Neural progenitor cell (in vitro differentiated cells): Measurements from ENCODE around the gene GATAD2A. TPM values are rescaled to one million over a fixed set of nuclear protein-coding genes. Genes with fewer than 3 reads are reported as not detected.
A peak's percentile ranks its signal among the peaks of the same experiment; 100 is the strongest.

ENCODE experiments used
- DNase-seq: peaks from one replicate; pipeline ENCODE4 v3.0.0-alpha.2; 2016; ENCODE audit warnings: low spot score
- H2AFZ ChIP-seq: fragments of 200-600 bp; sonication (generic); replicated peaks from 2 replicates; pipeline ENCODE4 v1.6.1; 2016; ENCODE audit warnings: antibody characterized with exemption
- H3F3A ChIP-seq: fragments of 200-600 bp; sonication (generic); 2 replicates; pipeline ENCODE4 v1.6.1; 2016; ENCODE audit warnings: antibody characterized with exemption, low read depth
- H3K27ac ChIP-seq: fragments of 200-600 bp; sonication (generic); 2 replicates; pipeline ENCODE4 v1.5.1; 2016; ENCODE audit warnings: mild to moderate bottlenecking
- H3K27me3 ChIP-seq: fragments of 200-600 bp; sonication (generic); 2 replicates; pipeline ENCODE4 v1.6.1; 2016; ENCODE audit warnings: mild to moderate bottlenecking, moderate library complexity
- H3K36me3 ChIP-seq: fragments of 200-600 bp; sonication (generic); 2 replicates; pipeline ENCODE4 v1.5.1; 2016
- H3K4me1 ChIP-seq: fragments of 200-600 bp; sonication (generic); 2 replicates; pipeline ENCODE4 v1.6.1; 2016; ENCODE audit warnings: mixed run types
- H3K4me2 ChIP-seq: fragments of 200-600 bp; sonication (generic); 2 replicates; pipeline ENCODE4 v1.6.1; 2016
- H3K4me3 ChIP-seq: fragments of 200-600 bp; sonication (generic); 2 replicates; pipeline ENCODE4 v1.5.1; 2016
- H3K79me2 ChIP-seq: fragments of 200-600 bp; sonication (generic); 2 replicates; pipeline ENCODE4 v1.6.1; 2016; ENCODE audit warnings: low read depth
- H3K9ac ChIP-seq: fragments of 200-600 bp; sonication (generic); 2 replicates; pipeline ENCODE4 v1.6.1; 2016
- H3K9me3 ChIP-seq: fragments of 200-600 bp; sonication (generic); 2 replicates; pipeline ENCODE4 v1.5.1; 2016; ENCODE audit warnings: low read depth
- H4K20me1 ChIP-seq: fragments of 200-600 bp; sonication (generic); 2 replicates; pipeline ENCODE4 v1.6.1; 2016; ENCODE audit warnings: low read depth
- H3K27ac Mint-ChIP-seq: 3 replicates; pipeline ENCODE4 v1.8.0; 2021; ENCODE audit warnings: mixed read lengths
- H3K27me3 Mint-ChIP-seq: 2 replicates; pipeline ENCODE4 v1.8.0; 2022; ENCODE audit warnings: low read depth, mild to moderate bottlenecking, inconsistent platforms, moderate library complexity, mixed read lengths; ENCODE audit not compliant: insufficient read depth
- H3K36me3 Mint-ChIP-seq: 3 replicates; pipeline ENCODE4 v1.8.0; 2021; ENCODE audit warnings: mixed read lengths
- H3K4me1 Mint-ChIP-seq: 3 replicates; pipeline ENCODE4 v1.8.0; 2021; ENCODE audit warnings: mixed read lengths
- H3K4me3 Mint-ChIP-seq: 3 replicates; pipeline ENCODE4 v1.8.0; 2021; ENCODE audit warnings: mild to moderate bottlenecking, moderate library complexity, mixed read lengths
- H3K9me3 Mint-ChIP-seq: 3 replicates; pipeline ENCODE4 v1.8.0; 2020; ENCODE audit warnings: mixed read lengths
- CTCF ChIP-seq: fragments of 200-600 bp; sonication (generic); IDR thresholded peaks from 2 replicates; pipeline ENCODE4 v1.5.1; 2017; ENCODE audit warnings: antibody characterized with exemption, mild to moderate bottlenecking
- EZH2 ChIP-seq: fragments of 200-600 bp; sonication (generic); IDR thresholded peaks from 2 replicates; pipeline ENCODE4 v1.6.1; 2017; ENCODE audit warnings: antibody characterized with exemption, mild to moderate bottlenecking, moderate library complexity
- EZH2phosphoT487 ChIP-seq: fragments of 200-600 bp; sonication (generic); IDR thresholded peaks from 2 replicates; pipeline ENCODE4 v1.6.1; 2017; ENCODE audit warnings: antibody characterized with exemption
- total RNA-seq: library from RNA; depleted of rRNA; stranded (reverse); fragments of >200 nt; gene quantifications from 2 replicates; pipeline ENCODE4 v1.2.3, GENCODE V29; 2015; ENCODE audit warnings: low replicate concordance

The GATAD2A gene
- total RNA-seq, 1 donor from 2014 or later = 37.9 TPM

GRCh38 chr19:19540715-19541515 is 135.4 kb downstream of the GATAD2A start:
- H3K27ac Mint-ChIP-seq = no peak overlapping the region
- DNase-seq = peak; percentile 76
- no peak overlapping the region for H2AFZ ChIP-seq

GRCh38 chr19:19541616-19542015 is 136.1 kb downstream of the GATAD2A start:
- Mint-ChIP-seq H3K27ac (no peak overlapping the region), H3K4me1 (peaks cover 12% of the 10 kb centered on the region), H3K36me3 (peaks cover 2% of the 10 kb centered on the region), H3K27me3 (peaks cover 11% of the 10 kb centered on the region), H3K4me3 (no peak overlapping the region), H3K9me3 (no peaks in the 10 kb centered on the region)
- Histone ChIP-seq H3F3A (peaks cover 3% of the 10 kb centered on the region), H3K79me2 (no peaks in the 10 kb centered on the region), H3K27ac (no peak overlapping the region), H2AFZ (no peak overlapping the region), H3K36me3 (no peaks in the 10 kb centered on the region), H3K27me3 (peaks cover 48% of the 10 kb centered on the region), H3K9me3 (no peaks in the 10 kb centered on the region), H3K9ac (no peak overlapping the region), H3K4me3 (no peak overlapping the region), H3K4me2 (no peak overlapping the region), H3K4me1 (no peaks in the 10 kb centered on the region), H4K20me1 (no peaks in the 10 kb centered on the region)
- TF ChIP-seq CTCF = no peak
- no peak for DNase-seq

More at GRCh38 chr19:19540715-19541515, 135.4 kb downstream of the GATAD2A start:
- peaks cover 13% of the 10 kb centered on the region for H3K27me3 Mint-ChIP-seq
- Histone ChIP-seq H3K4me2 (no peak overlapping the region), H3K36me3 (no peaks in the 10 kb centered on the region), H3K27ac (no peak overlapping the region), H3K79me2 (no peaks in the 10 kb centered on the region), H3F3A (peaks cover 3% of the 10 kb centered on the region), H4K20me1 (no peaks in the 10 kb centered on the region), H3K9ac (no peak overlapping the region), H3K9me3 (no peaks in the 10 kb centered on the region), H3K27me3 (peaks cover 48% of the 10 kb centered on the region), H3K4me3 (no peak overlapping the region), H3K4me1 (no peaks in the 10 kb centered on the region)
- H3K36me3 Mint-ChIP-seq = peaks cover 2% of the 10 kb centered on the region
- H3K4me3 Mint-ChIP-seq = no peak overlapping the region
- H3K4me1 Mint-ChIP-seq = peaks cover 12% of the 10 kb centered on the region
- TF ChIP-seq CTCF = no peak
- no peak for TF ChIP-seq EZH2phosphoT487
- TF ChIP-seq EZH2 = no peak
- no peaks in the 10 kb centered on the region for H3K9me3 Mint-ChIP-seq

- peaks cover 45% of the 10 kb centered on the region for H3K27me3 ChIP-seq
- H3K4me3 Mint-ChIP-seq = no peak overlapping the region
- TF ChIP-seq EZH2 (no peak), CTCF (no peak), EZH2phosphoT487 (no peak)
Measured at GRCh38 chr19:19542507-19542906, 137.0 kb downstream of the GATAD2A start.

More at GRCh38 chr19:19542507-19542906, 137.0 kb downstream of the GATAD2A start:
- no peak overlapping the region for H2AFZ ChIP-seq
- peaks cover 8% of the 10 kb centered on the region for H3K27me3 Mint-ChIP-seq
- peak overlapping the region; percentile 80 for H3K27ac Mint-ChIP-seq
- no peak overlapping the region for H3K9ac ChIP-seq
- peaks cover 10% of the 10 kb centered on the region for H3K4me1 Mint-ChIP-seq
- H3K4me2 ChIP-seq = no peak overlapping the region
- H4K20me1 ChIP-seq = no peaks in the 10 kb centered on the region
- no peak overlapping the region for H3K27ac ChIP-seq
- H3K36me3 ChIP-seq = no peaks in the 10 kb centered on the region
- H3F3A ChIP-seq = peaks cover under 1% of the 10 kb centered on the region
- H3K79me2 ChIP-seq = no peaks in the 10 kb centered on the region
- no peaks in the 10 kb centered on the region for H3K36me3 Mint-ChIP-seq
- no peak for DNase-seq
- no peaks in the 10 kb centered on the region for H3K4me1 ChIP-seq
- H3K4me3 ChIP-seq = no peak overlapping the region
- H3K9me3 Mint-ChIP-seq = no peaks in the 10 kb centered on the region
- H3K9me3 ChIP-seq = no peaks in the 10 kb centered on the region
